Adipocyte (in vitro differentiated cells): Measurements from ENCODE around the gene S1PR4.

Source experiments
- DNase-seq: peaks from one replicate; pipeline ENCODE4 v3.0.0-alpha.2; 2015; ENCODE audit warnings: low read depth
- H3K27me3 ChIP-seq: replicated peaks from 2 replicates; pipeline ENCODE4 v1.7.0; 2013; ENCODE audit warnings: mild to moderate bottlenecking, low read length, moderate library complexity; ENCODE audit not compliant: control insufficient read depth, insufficient read depth
- H3K36me3 ChIP-seq: 2 replicates; pipeline ENCODE4 v1.7.0; 2013; ENCODE audit warnings: low read length, mild to moderate bottlenecking, moderate library complexity; ENCODE audit not compliant: control insufficient read depth, insufficient read depth, severe bottlenecking
- H3K4me1 ChIP-seq: 2 replicates; pipeline ENCODE4 v1.7.0; 2013; ENCODE audit warnings: mild to moderate bottlenecking, low read length, moderate library complexity; ENCODE audit not compliant: control insufficient read depth, insufficient read depth
- H3K4me3 ChIP-seq: 2 replicates; pipeline ENCODE4 v1.7.0; 2013; ENCODE audit warnings: mild to moderate bottlenecking, low read length, moderate library complexity
- H3K9ac ChIP-seq: 2 replicates; pipeline ENCODE4 v1.7.0; 2013; ENCODE audit warnings: mild to moderate bottlenecking, low read length, moderate library complexity
- H3K9me3 ChIP-seq: 2 replicates; pipeline ENCODE4 v1.7.0; 2013; ENCODE audit warnings: mild to moderate bottlenecking, low read length, moderate library complexity; ENCODE audit not compliant: control insufficient read depth

S1PR4 gene

DNA sequence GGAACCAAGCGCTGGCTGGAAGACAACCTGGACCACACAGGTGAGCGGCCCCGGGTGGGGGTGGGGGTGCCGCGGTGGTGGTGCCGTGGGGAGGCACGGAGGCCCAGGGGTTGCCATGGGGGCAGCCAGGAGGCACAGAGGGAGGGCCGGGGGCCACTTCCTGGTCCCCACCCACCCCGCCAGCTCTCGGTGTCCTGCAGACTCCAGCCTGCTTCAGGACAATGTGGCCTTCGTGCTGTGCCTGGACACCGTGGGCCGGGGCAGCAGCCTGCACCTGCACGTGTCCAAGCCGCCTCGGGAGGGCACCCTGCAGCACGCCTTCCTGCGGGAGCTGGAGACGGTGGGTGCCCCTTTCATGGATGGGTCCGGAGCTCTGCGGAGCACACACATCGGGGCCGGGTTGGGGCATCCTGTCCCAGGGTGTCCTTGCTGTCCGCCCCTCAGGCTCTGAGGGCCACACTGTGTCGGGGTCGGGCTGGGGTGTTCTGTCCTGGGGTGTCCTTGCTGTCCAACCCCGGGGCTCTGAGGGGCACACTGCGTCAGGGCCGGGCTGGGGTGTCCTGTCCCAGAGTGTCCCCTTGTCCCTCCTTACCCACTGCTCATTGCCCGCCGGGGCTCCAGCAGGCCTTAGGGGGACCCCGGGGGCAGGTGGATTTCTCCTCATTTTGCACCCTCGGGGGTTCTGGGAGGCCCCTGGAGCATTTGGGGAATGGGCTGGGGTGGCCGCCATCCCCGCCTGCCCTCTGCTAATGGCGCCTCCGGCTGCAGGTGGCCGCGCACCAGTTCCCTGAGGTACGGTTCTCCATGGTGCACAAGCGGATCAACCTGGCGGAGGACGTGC is 25.5 kb downstream of the S1PR4 start:
- DNase-seq = no peak
- no peak overlapping the region for H3K4me3 ChIP-seq
- no peaks in the 10 kb centered on the region for H3K4me1 ChIP-seq
- H3K36me3 ChIP-seq = peaks cover 51% of the 10 kb centered on the region
- no peak overlapping the region for H3K9ac ChIP-seq
- no peaks in the 10 kb centered on the region for H3K27me3 ChIP-seq
- no peaks in the 10 kb centered on the region for H3K9me3 ChIP-seq

- Histone ChIP-seq H3K36me3 (peaks cover 48% of the 10 kb centered on the region), H3K9me3 (no peaks in the 10 kb centered on the region), H3K9ac (no peak overlapping the region), H3K4me1 (no peaks in the 10 kb centered on the region), H3K27me3 (no peaks in the 10 kb centered on the region), H3K4me3 (no peak overlapping the region)
- DNase-seq = no peak
Measured at GRCh38 chr19:3204646-3205275, 26.2 kb downstream of the S1PR4 start.

DNA sequence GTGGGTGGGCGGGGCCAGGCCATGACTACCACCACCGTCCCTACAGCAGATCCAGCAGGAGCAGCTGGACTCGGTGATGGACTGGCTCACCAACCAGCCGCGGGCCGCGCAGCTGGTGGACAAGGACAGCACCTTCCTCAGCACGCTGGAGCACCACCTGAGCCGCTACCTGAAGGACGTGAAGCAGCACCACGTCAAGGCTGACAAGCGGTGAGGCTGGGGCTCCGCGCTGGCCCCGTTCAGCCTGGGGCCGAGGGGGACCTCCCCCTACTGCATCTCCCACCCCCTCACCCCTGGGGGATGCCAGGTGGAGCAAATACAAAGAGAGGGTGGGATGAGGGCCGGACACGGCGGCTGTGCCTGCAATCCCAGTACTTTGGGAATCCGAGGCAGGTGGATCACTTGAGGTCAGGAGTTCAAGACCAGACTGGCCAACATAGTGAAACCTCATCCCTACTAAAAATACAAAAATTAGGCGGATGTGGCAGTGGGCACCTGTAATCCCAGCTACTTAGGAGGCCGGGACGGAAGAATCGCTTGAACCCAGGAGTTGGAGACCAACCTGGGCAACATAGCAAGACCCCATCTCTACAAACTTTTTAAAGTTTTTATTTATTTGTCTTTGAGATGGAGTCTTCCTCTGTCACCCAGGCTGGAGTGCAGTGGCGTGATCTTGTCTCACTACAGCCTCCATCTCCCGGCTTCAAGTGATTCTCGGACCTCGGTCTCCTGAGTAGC is 27.8 kb downstream of the S1PR4 start:
- Histone ChIP-seq H3K36me3 (peaks cover 48% of the 10 kb centered on the region), H3K9ac (no peak overlapping the region), H3K9me3 (no peaks in the 10 kb centered on the region)

GRCh38 chr19:3207461-3208242 is 29.1 kb downstream of the S1PR4 start:
- Histone ChIP-seq H3K36me3 (peaks cover 41% of the 10 kb centered on the region), H3K4me3 (no peak overlapping the region), H3K27me3 (no peaks in the 10 kb centered on the region), H3K9ac (no peak overlapping the region), H3K4me1 (no peaks in the 10 kb centered on the region), H3K9me3 (no peaks in the 10 kb centered on the region)
- no peak for DNase-seq

More for the DNA sequence above, 27.8 kb downstream of the S1PR4 start:
- no peaks in the 10 kb centered on the region for H3K27me3 ChIP-seq
- no peak overlapping the region for H3K4me3 ChIP-seq
- H3K4me1 ChIP-seq = no peaks in the 10 kb centered on the region
- no peak for DNase-seq

- DNase-seq = no peak
- Histone ChIP-seq H3K9me3 (no peaks in the 10 kb centered on the region), H3K4me1 (no peaks in the 10 kb centered on the region), H3K27me3 (no peaks in the 10 kb centered on the region), H3K36me3 (peaks cover 41% of the 10 kb centered on the region), H3K9ac (no peak overlapping the region), H3K4me3 (no peak overlapping the region)
Measured at GRCh38 chr19:3208317-3209207, 30.0 kb downstream of the S1PR4 start.

DNA sequence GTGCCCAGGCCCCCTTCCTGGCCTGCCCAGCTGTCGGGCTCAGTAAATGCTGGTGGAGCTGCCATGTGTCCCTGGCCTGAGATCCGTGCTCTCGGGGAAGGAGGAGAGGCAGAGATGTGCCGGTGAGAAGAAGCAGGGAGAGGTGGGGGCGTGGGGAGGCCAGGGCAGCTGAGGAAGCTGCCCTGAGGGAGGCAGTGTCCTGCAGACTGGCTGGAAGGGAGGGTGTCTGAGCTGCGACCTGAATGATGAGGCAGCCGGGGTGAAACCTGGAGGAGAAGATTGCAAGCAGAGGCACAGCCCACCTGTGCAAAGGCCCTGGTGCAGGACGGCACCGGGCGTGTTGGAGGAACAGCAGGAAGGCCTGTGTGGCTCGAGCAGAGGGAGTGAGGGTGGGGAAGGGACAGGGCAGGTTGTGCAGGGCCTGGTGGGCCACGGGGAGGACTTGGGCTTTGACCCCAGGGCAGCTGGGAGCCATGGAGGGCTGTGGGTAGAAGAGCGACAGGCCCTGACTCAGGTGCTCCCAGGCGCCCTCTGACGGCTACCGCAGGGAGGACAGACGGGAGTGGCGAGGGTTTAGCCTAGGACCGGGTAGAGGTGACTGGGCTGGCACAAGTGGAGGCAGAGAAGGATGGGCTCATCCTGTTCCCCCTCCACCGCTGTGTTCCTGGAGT is 31.9 kb downstream of the S1PR4 start:
- no peak overlapping the region for H3K4me3 ChIP-seq
- H3K27me3 ChIP-seq = no peaks in the 10 kb centered on the region
- peak; percentile 50 for DNase-seq

DNA sequence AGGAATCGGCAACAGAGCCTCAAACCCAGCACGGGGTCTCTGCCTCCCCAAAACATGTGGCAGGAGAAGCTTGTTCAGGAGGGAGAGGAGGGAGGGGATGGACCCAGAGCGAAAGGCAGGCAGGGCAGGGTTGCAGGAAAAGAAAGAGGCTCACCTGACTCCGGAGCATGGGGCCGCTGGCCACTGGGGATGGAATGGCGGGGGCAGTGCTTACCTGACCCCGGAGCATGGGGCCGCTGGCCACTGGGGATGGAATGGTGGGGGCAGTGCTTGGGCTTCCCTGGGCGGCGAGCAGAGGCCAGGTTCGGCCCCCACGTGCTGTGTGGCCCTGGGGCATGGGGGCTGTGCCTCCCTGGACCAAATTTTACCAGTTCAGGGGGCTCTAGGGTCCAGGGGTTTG is 32.6 kb downstream of the S1PR4 start:
- H3K4me3 ChIP-seq = no peak overlapping the region
- no peaks in the 10 kb centered on the region for H3K9me3 ChIP-seq
- H3K9ac ChIP-seq = no peak overlapping the region
- H3K27me3 ChIP-seq = no peaks in the 10 kb centered on the region
- peaks cover 20% of the 10 kb centered on the region for H3K36me3 ChIP-seq
- no peak for DNase-seq
- no peaks in the 10 kb centered on the region for H3K4me1 ChIP-seq

More for the DNA sequence above, 31.9 kb downstream of the S1PR4 start:
- no peak overlapping the region for H3K9ac ChIP-seq
- no peaks in the 10 kb centered on the region for H3K9me3 ChIP-seq
- peaks cover 23% of the 10 kb centered on the region for H3K36me3 ChIP-seq
- no peaks in the 10 kb centered on the region for H3K4me1 ChIP-seq

GRCh38 chr19:3213159-3213558 is 34.6 kb downstream of the S1PR4 start:
- Histone ChIP-seq H3K9ac (no peak overlapping the region), H3K4me1 (no peaks in the 10 kb centered on the region)

DNA sequence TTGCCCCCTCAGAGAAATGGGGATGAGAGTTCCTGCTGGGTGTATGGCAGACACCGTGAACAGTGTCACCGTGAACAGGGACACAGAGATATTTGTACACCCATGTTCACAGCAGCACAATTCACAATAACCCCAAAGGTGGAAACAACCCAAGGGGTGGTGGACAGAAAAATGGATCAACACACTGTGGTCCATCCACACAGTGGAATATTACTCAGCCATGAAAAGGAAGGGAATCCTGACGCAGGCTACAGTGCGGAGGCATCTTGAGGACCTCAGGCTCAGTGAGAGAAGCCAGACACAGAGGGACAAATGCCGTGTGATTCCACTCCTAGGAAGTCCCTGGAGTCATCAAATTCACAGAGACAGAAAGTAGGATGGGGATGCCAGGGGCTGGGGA is 38.3 kb downstream of the S1PR4 start:
- DNase-seq = no peak

More at GRCh38 chr19:3213159-3213558, 34.6 kb downstream of the S1PR4 start:
- no peak for DNase-seq
- Histone ChIP-seq H3K4me3 (no peak overlapping the region), H3K36me3 (no peaks in the 10 kb centered on the region), H3K9me3 (no peaks in the 10 kb centered on the region), H3K27me3 (no peaks in the 10 kb centered on the region)

DNA sequence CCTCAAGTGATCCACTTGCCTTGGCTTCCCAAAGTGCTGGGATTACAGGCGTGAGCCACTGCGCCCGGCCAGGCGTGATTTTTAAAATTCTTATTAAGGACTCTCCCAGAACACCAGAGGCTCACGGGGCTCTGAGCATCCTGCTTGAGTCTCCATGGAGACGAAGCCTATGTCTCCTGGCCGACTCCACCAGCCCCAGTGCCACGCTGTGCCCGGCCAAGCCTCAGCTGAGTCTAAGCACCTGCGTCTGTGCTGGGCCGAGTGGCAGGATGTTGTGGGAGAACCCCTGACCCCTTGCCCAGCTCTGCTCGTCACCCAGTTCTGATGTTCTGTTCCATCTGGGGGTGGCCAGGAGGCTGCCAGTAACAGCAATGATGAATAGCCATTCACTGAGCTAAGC is 42.0 kb downstream of the S1PR4 start:
- H3K4me1 ChIP-seq = no peaks in the 10 kb centered on the region
- H3K4me3 ChIP-seq = no peak overlapping the region
- no peaks in the 10 kb centered on the region for H3K9me3 ChIP-seq
- no peak overlapping the region for H3K9ac ChIP-seq
- peaks cover 10% of the 10 kb centered on the region for H3K27me3 ChIP-seq
- no peaks in the 10 kb centered on the region for H3K36me3 ChIP-seq
- no peak for DNase-seq

More for the DNA sequence above, 38.3 kb downstream of the S1PR4 start:
- H3K27me3 ChIP-seq = no peaks in the 10 kb centered on the region
- H3K9me3 ChIP-seq = no peaks in the 10 kb centered on the region
- no peak overlapping the region for H3K4me3 ChIP-seq
- H3K36me3 ChIP-seq = no peaks in the 10 kb centered on the region
- H3K4me1 ChIP-seq = no peaks in the 10 kb centered on the region
- no peak overlapping the region for H3K9ac ChIP-seq
